Eye (tissue), 1 donor: ENCODE results near the gene ART3.

Experiments used
- DNase-seq: peaks from one replicate; pipeline ENCODE4 v3.0.0-alpha.2; 2015

ART3 gene

DNA sequence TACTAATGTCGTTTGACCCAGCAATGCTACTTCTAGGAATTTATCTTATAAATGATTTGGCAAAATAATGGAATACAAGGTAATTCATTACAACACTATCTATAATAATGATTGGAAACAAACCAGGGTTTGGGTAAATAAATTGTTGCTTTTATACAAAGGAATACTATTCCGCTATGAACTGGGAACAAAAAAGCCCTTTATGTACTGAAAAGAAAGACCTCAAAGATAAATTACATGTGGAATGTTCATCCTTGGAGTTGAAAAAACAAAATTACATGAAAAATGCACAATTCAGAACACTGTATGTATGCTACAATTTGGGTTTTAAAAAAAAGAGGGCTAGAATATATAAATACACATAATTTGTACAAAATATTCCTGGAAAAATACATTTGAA, 78.8 kb downstream of the ART3 start:
- DNase-seq, result no peak

DNA sequence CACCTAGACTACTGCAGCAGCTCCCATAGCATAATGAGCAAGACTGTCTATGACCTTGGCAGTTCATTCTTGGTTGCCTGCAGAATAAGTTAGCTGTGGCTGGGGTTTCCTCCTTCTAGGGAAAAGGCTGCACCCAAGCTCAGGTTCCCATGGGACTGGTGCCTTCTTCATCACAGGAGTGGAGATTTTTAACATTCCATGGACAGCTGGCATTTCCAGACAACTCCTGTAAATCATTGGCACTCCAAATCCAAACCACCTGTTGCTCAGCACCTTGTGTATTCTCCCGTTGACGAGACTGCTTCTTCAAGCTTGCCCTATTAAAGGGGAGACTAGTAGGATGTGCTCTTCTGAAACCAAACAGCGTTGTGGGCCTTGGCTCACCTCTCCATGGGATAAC, 81.5 kb downstream of the ART3 start:
- DNase-seq, result no peak

DNA sequence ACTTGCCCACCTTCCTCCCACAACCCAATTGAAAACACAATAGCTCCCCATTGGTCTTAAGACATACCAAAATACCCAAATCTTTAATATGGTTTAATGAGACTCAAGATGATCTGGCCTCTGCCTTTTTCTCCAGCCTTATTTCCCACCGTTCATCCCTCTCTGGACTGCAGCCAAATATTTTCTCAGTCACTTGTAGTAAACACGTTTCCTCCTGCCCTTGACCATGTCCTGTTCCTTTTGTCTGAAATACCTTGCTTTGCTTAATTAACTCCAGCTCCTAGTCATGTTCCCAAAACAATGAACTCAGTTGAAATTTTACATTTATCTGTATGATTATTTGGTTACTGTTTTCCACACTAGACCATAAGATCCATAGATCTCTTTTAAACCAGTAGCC, 82.1 kb downstream of the ART3 start:
- DNase-seq, result no peak

DNA sequence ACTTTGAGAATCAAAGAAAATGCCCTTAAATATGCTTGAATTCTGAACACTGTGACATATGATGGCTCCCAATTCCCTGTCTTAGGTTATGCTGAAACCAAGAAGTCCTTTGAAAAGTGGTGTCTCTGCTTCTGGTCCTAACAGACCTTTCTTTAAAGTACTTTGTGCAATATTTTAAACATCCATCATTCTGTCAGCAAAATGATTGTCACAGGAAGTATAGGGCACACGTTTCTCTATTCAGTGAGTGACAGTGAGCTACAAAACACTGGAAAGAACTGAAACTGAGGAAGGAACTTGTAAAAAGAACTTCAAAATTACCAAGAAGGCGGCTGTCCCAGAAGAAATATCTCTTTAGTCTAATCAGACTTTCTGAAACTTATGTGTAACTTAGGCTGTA, 85.8 kb downstream of the ART3 start:
- DNase-seq, result no peak
